Gastrocnemius medialis (tissue), 4 donors: ENCODE results near the gene WDR18. TPM values are rescaled to one million over a fixed set of nuclear protein-coding genes. Genes with fewer than 3 reads are reported as not detected.

Experiments
- ATAC-seq, 2 donors: fragments of 150-250 bp; one replicate each; pipeline ENCODE4 v1.9.1; 2016
- DNase-seq, 2 donors: peaks; one replicate each; pipeline ENCODE4 v3.0.0-alpha.2; 2019
- H3K27ac ChIP-seq, 4 donors: fragments of 200-600 bp; sonication (generic); 1 replicate in 1 of 4; 2 replicates in 3 of 4; pipeline ENCODE4 v1.5.1; 2016 to 2018; ENCODE audit warnings: mild to moderate bottlenecking in 2 of 4, moderate library complexity in 1 of 4
- H3K27me3 ChIP-seq, 3 donors: fragments of 200-600 bp; sonication (generic) in 2 of 3; 1 replicate in 1 of 3; 2 replicates in 2 of 3; pipeline versions ENCODE4 v1.5.1 to v1.6.0; 2016 to 2019; ENCODE audit warnings: mild to moderate bottlenecking in 1 of 3, moderate library complexity in 1 of 3
- H3K36me3 ChIP-seq, 2 donors: fragments of 200-600 bp; sonication (generic) in 1 of 2; one replicate each; pipeline ENCODE4 v1.5.1; 2017 to 2018
- H3K4me1 ChIP-seq, 2 donors: fragments of 200-600 bp; sonication (generic) in 1 of 2; one replicate each; pipeline ENCODE4 v1.5.1; 2016 to 2017; ENCODE audit warnings: mild to moderate bottlenecking in 2 of 2
- H3K4me3 ChIP-seq, 4 donors: fragments of 200-600 bp; sonication (generic) in 3 of 4; 1 replicate in 1 of 4; 2 replicates in 3 of 4; pipeline ENCODE4 v1.5.1; 2016 to 2019; ENCODE audit warnings: mild to moderate bottlenecking in 2 of 4
- H3K9me3 ChIP-seq, 3 donors: fragments of 200-600 bp; sonication (generic) in 2 of 3; 1 replicate in 1 of 3; 2 replicates in 2 of 3; pipeline ENCODE4 v1.5.1; 2016 to 2019
- CTCF ChIP-seq, 5 experiments: fragments of 450-650 bp in 3 of 5; fragments of 200-600 bp in 2 of 5; sonication (generic) in 2 of 5; IDR thresholded peaks in 4 of 5; conservative IDR thresholded peaks in 1 of 5; 1 replicate in 4 of 5; 2 replicates in 1 of 5; pipeline ENCODE4 v1.5.1; 2016 to 2019; ENCODE audit warnings: antibody characterized with exemption in 5 of 5, mild to moderate bottlenecking in 3 of 5, moderate library complexity in 3 of 5
- POLR2A ChIP-seq, 2 donors: fragments of 450-650 bp; IDR thresholded peaks; one replicate each; pipeline ENCODE4 v1.6.1; 2017; ENCODE audit warnings: antibody characterized with exemption in 2 of 2, mild to moderate bottlenecking in 2 of 2, moderate library complexity in 2 of 2
- in situ Hi-C, 4 donors: fragments of 200-750 bp; cut with MboI; loops; one replicate each; pipeline versions ENCODE4 v1.15.0 to v1.8.0; 2017; ENCODE audit warnings: low sequenced_read_pairs in 4 of 4
- intact Hi-C: fragments of 100-400 bp; cut with DNase I; formaldehyde crosslinking; loops from one replicate; pipeline ENCODE4 v1.15.1; 2023; ENCODE audit warnings: low total_unique reads
- total RNA-seq, 4 donors: library from RNA; depleted of rRNA; stranded (reverse); fragments of >200 nt; gene quantifications; one replicate each; pipeline versions ENCODE4 v1.1.0 to v1.2.3, GENCODE V29; 2016

WDR18 gene
- total RNA-seq, 4 donors from 2014 or later, result 4.4 to 59.0 (median 28.6) TPM

- Histone ChIP-seq H3K36me3 (peaks cover 0 to 5% of the 10 kb centered on the region in 2 donors), H3K4me3 (no peak overlapping the region), H3K4me1 (peaks cover 0 to 9% of the 10 kb centered on the region in 2 donors), H3K9me3 (no peaks in the 10 kb centered on the region), H3K27me3 (peaks cover 62 to 70% (median 65%) of the 10 kb centered on the region in 3 donors), H3K27ac (no peak overlapping the region)
- no peak for TF ChIP-seq POLR2A (IDR thresholded peaks at IDR 0.05)
- ATAC-seq, result no peak
- intact Hi-C loops, result no loop called here
- DNase-seq, result no peak
- in situ Hi-C loops, result loop anchor here in 1 of 4 donors (25.0 kb wide), 1 partner anchor 136 kb away; the partner anchor contains the start of genes CFD and ELANE
These were observed 13.9 kb downstream of the WDR18 start for GRCh38 chr19:998064-998463.

GRCh38 chr19:999379-999719, 15.2 kb downstream of the WDR18 start:
- Histone ChIP-seq H3K36me3 (no peaks in the 10 kb centered on the region), H3K27me3 (peaks cover 63 to 78% (median 65%) of the 10 kb centered on the region in 3 donors), H3K4me1 (peaks cover 0 to 9% of the 10 kb centered on the region in 2 donors), H3K4me3 (no peak overlapping the region), H3K9me3 (no peaks in the 10 kb centered on the region), H3K27ac (no peak overlapping the region)
- in situ Hi-C loops (loop anchor here in 1 of 4 donors (25.0 kb wide), 1 partner anchor 137 kb away; the partner anchor contains the start of genes CFD and ELANE), intact Hi-C loops (no loop called here)
- ATAC-seq (no peak), DNase-seq (no peak)
- TF ChIP-seq POLR2A (IDR thresholded peaks at IDR 0.05) (no peak), CTCF (IDR thresholded peaks at IDR 0.05 in 4 of 5, conservative IDR thresholded peaks at IDR 0.05 in 1 of 5) (no peak)

- no peak for TF ChIP-seq POLR2A (IDR thresholded peaks at IDR 0.05)
- TF ChIP-seq CTCF (IDR thresholded peaks at IDR 0.05 in 4 of 5, conservative IDR thresholded peaks at IDR 0.05 in 1 of 5), result peak in 4 of 5 experiments; percentile 3 to 47 (median 30)
- Histone ChIP-seq H3K36me3 (no peaks in the 10 kb centered on the region), H3K4me3 (no peak within 1 kb of the TSS), H3K4me1 (peaks cover 0 to 9% of the 10 kb centered on the region in 2 donors), H3K27me3 (peaks cover 63 to 78% (median 65%) of the 10 kb centered on the region in 3 donors), H3K9me3 (no peaks in the 10 kb centered on the region), H3K27ac (no peak within 1 kb of the TSS)
- intact Hi-C loops, result loop anchor here (2.0 kb wide), 1 partner anchor 229 kb away; no protein-coding TSS in a partner anchor
- no peak for ATAC-seq
- in situ Hi-C loops, result no loop called here
- DNase-seq, result no peak
These were observed 15.9 kb downstream of the WDR18 start, which contains the start of gene GRIN3B for GRCh38 chr19:1000095-1000494. TSS of gene GRIN3B (plus strand) at chr19:1000419. CDS start at chr19:1000438, 19 bp downstream.

GRCh38 chr19:1000591-1001537, 16.7 kb downstream of the WDR18 start:
- no peaks in the 10 kb centered on the region for H3K9me3 ChIP-seq
- no peak for DNase-seq
- ATAC-seq, result peak in 1 of 2 donors; percentile 3
- H3K4me3 ChIP-seq, result no peak overlapping the region
- H3K4me1 ChIP-seq, result peaks cover 0 to 8% of the 10 kb centered on the region in 2 donors
- intact Hi-C loops, result loop anchor here (2.0 kb wide), 1 partner anchor 230 kb away; no protein-coding TSS in a partner anchor
- H3K27ac ChIP-seq, result no peak overlapping the region
- in situ Hi-C loops, result no loop called here
- peaks cover 61 to 75% (median 62%) of the 10 kb centered on the region in 3 donors for H3K27me3 ChIP-seq
- no peak for TF ChIP-seq CTCF (IDR thresholded peaks at IDR 0.05 in 4 of 5, conservative IDR thresholded peaks at IDR 0.05 in 1 of 5)
- TF ChIP-seq POLR2A (IDR thresholded peaks at IDR 0.05), result no peak
- H3K36me3 ChIP-seq, result no peaks in the 10 kb centered on the region
